GM20431 (cell line): ENCODE measurements around the gene RAB35.

Experiments used
- in situ Hi-C: fragments of 300-500 bp; cut with MseI, MboI; formaldehyde crosslinking; loops from one replicate; pipeline ENCODE4 v1.15.0; 2020; ENCODE audit warnings: low sequenced_read_pairs; ENCODE audit not compliant: unreplicated experiment

Gene RAB35

DNA sequence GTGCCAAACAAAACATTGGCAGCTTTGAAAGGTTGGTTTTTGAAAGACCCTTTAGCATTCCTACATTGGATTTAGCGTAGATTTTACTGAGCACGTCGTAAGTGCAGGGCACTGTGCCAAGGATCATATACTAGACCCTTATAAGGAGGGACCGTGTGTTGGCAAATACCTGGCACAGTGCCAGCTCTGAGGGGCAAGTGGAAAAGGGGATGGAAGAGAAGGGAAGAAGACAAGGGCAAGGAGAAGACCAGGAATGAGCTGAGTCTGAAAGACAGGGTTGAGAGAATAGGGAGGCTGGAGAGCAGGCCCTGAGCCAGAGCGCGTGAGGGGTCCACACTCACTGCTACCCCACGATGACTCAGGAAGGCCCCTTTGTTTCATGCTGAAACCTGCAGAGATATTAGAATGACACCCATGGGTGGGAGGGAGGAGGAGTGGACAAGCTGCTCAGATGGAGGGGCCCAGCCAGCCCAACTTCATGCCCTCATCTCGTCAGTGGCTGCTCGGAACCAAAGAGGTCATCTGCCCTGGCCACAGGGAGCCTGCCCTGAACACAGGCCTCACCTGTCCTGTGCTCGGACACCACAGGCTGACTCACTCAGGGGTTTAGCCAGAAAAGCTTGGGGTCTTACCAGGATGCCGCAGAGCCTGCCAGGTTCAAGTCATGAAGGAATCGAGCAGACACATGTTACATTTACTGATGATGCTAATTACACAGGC lies 25.0 kb downstream of the RAB35 start:
- in situ Hi-C loops = no loop called here

DNA sequence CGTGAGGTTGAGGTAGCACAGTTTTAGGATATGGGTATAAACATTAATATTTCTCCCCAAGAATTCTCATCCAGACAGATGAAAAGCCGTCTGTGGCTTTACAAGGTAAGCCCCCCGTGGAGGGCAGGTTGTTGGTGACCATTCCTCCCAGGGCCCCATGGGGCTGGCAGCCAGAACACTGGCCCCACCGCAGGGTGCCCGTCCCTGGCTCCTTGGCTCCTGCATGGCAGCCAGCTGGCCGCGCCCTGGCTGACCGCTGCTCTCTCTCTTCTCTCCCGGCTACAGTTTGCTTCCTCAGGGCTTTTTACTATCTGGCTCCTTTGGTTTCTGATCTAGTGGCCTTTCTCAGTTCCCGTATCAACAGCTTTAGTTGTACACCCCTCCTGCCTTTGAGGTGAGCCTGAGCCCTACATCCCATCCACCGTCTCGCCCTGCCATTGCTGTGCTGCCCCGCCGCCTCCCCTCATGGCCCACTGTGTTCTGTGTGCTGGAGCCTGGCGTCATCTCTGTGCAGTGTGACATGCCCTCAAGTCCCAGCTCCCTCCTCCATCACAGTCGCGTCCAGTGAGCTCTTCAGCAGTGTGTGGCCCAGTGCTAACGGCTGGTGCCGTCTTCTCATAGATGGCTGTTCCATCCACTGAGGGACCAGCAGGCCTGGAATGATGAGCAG lies 25.8 kb downstream of the RAB35 start:
- in situ Hi-C loops = no loop called here

DNA sequence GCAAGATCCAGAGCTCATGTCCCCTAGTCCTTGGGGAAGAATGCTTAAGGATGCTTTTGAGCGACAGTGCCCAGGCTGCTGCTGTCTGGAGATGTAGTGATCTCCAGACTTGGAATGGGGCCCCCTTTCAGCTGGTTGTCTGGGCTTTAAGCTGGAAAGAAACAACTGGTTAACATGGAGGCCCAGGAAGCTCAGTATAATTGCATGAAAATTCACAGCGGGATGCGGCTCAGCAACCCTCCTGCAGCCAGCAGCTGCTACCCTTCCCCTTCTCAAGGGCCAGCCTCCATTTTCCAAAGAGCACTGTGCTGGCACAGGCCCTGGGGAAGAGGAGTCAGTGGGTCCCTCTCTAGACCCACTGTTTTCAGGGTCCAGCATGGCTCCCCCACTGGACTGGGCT lies 26.3 kb downstream of the RAB35 start:
- in situ Hi-C loops = no loop called here

DNA sequence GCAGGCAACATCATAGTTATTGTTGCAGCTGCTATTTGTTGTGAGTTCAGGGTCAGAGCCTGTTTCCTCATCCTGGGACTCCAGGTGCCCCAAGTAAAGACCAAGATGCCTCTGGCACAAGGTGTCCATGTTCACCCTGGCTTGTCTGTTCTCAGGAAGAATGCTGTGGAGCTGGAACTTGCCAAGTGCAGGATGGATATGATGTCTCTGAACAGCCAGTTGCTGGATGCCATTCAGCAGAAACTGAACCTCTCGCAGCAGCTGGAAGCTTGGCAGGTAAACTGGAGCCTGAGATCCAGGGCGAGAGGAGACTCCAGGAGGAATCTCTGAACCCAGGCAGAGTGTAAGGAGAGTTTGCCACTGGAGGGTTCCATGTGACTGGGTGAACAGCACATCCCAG lies 26.8 kb downstream of the RAB35 start:
- in situ Hi-C loops = no loop called here

DNA sequence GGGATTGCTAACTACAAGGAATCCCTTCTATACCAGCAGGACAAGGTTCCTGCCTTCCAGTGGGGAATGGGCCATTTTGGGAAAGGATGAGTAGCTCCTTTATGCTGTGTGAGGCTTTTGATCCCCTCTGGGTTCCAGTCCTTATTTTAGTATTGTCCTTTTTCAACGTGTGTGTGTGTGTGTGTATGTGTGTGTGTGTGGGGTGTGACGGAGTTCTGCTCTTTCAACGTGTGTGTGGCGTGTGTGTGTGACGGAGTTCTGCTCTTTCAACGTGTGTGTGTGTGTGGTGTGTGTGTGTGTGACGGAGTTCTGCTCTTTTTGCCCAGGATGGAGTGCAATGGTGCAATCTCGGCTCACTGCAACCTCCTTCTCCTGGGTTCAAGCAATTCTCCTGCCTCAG lies 27.4 kb downstream of the RAB35 start:
- in situ Hi-C loops = no loop called here

DNA sequence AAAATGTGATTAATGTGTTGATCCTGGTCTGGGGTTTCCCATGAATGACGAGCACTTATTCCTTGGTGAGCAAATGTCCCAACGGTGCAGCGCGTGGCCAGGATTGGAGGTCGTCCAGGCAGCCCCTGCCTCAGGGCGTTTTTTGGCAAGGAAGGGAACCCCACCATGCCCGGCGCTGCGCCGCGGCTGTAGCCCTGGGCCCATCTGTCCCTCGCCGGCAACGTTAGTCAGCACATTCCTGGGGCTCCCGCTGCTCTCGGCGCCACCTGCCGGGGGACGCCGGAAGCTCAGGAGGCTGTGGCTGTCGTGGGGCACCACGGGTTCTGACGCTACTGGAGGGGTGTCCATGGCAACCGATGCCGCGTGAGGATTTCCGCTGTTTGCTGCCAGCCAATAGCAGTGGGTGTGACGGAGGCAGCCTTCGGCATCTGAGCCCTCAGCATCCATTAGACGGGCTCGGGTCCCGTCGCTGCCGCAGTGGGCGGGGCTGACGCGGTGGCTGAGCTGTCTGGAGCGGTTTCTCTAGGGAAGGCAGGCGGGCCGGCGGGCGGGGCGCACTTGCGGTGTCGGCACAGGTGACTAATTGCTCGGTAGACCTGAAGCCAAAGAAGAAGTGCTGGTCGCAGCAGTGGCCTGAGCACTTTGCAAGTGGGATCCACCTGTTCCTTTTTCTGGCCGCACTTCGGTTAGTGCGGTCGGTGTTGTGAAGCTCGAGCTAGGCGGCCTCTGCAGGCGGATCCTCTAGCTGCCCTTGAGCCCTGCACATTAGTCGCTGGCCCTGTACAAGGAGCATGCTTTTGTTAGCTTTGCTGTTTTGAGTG lies 29.5 kb downstream of the RAB35 start:
- in situ Hi-C loops = no loop called here

DNA sequence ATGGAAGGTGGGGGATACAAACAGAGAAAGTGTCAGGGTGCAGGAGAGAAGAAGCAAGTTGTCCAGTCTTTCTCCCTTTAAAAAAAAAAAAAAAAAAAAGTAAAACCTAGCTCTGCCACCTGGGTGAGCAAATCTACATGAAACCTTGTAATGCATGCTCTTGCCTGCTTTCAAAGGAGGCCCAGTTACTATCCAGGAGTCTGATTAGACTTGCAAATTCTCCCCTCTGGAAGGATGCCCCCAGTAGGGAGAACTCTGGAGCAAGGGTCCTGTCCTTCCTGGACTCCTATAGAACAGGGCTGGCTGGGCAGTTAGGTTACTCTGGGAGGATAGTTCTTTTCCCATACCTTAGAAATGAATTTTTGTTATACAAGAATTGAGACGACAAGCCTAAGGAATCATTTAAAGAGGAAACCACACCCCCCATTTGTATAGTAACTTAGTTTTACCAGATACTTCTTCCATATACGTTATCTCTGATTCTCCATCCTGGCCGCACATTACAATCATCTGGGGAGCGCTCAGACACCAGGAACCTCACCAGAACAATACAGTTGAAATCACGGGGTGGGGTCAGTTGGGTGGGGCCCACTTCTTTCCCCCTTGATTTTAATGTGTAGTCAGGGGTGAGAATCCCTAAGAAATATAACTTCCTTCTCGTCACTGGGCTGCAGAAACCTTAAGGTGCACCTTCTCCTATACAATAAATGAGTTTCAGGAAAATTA lies 30.5 kb downstream of the RAB35 start:
- in situ Hi-C loops = no loop called here

DNA sequence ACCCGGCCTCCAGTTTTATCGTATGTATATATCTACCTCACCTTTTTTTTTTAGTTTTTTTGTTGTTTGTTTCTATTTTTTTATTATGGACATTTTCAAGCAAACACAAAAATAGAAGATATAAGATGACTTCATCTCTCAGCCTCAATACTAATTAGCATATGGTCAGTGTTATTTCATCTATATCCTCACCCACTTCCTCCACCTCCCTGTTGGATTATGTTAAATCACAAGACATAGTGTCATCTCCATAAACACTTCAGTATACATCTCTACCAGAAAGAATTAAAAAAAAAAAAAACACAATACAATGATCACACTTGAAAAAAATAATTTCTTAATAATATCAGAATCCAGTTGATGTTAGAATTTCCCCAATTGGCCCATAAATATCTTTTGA lies 34.9 kb downstream of the RAB35 start:
- in situ Hi-C loops = no loop called here

DNA sequence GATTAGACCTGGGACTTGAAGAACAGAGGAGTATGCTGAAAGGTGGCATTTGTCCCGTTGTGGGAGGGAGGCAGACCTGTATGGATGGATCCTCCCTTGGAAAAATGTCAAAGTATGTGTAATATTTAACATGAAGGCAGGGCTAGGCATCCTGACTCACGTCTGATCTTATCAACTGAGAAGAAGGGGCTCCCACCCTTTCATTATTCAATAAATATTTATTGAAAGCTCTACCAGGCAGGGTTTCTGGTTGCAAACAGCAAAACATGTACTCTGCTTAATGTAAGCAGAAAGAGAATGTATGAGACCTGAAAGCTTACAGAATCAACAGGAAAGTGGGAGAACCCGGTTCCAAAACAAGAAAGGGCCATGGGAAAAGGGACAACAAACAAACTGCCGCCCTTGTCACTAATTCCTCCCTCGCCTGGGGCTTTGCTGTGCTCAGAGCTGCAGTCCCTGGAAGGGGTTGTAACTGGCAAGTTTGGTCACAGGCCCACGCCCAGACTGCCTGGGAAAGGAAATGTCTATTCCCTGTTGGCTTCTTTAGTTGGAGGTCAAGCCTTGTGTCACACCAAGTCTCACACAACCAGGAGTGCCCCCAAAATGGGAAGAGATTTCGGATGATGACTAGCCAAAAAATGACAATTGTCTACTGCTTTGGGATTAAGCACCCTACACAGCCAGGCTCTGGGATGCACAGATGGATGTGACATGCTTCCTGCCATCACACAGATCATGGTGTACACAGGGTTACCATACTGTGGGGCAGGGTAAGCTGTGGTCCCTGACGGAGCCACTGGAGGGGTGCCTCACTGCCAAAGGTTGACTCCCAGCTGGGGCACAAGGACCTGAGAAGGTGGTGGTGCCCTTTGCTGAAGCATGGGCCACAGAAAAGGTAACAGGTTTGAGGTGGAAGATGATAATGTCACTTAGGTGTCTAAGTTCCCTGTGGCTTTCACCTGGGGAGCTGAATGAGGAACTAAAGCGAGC lies 36.8 kb downstream of the RAB35 start:
- in situ Hi-C loops = no loop called here

DNA sequence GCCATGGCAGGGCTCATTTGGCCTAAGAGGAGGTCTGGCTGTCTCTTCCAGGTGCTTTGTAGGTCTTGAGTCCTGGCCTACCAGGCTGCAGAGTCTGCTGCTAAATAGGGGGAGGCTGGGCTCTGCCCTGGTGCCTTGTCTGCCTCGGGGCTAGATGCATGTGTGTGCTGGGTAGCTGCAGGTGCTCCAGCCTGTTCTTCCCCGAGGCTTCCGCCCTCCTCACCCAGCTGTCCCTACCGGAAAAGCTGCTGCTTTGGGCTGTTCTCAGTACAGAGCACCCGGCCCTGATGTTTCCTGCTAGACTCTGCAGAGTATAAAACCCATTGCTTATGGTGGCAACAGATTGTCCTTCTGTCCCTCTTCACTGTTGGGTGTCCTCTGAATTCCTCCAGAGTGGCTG lies 37.7 kb downstream of the RAB35 start:
- in situ Hi-C loops = no loop called here

DNA sequence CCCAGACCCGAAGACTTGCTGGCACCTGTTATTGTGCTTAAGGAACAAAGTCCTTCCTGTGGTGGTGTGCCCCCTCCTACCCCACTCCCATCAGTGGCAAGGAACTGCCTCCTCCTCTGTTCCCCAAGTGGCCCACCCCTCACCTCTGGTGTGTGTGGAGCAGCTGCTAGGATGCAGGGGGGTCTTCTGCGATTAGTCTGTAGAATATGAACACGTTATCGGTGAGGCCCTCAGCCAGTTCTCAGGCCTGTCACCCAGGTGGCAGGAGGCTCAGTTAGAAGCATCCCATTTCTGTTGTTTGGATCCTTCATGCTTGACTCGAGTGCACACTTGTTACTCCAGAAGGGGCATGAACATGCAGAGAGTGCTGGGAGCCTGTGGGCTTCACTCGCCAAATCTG lies 39.3 kb downstream of the RAB35 start:
- in situ Hi-C loops = no loop called here

DNA sequence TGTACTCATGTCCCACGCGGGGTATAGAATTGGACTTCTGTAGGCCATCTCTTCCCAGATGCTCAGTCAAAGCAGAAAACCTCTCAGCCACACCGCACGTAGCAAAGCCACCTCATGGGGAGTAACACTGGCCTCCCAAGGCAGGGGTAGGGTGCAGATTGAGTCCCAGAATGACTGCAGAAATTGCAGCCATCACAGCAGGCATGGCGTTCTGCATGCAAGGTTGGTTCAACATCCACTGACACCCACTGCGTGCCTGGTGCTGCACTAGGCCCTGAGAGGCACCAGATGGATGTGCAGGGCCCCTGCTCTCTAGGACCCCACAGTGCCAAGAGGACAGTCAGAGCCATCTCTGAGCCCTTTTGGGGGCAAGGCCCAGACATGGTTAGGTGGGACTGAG lies 39.9 kb downstream of the RAB35 start:
- in situ Hi-C loops = no loop called here

DNA sequence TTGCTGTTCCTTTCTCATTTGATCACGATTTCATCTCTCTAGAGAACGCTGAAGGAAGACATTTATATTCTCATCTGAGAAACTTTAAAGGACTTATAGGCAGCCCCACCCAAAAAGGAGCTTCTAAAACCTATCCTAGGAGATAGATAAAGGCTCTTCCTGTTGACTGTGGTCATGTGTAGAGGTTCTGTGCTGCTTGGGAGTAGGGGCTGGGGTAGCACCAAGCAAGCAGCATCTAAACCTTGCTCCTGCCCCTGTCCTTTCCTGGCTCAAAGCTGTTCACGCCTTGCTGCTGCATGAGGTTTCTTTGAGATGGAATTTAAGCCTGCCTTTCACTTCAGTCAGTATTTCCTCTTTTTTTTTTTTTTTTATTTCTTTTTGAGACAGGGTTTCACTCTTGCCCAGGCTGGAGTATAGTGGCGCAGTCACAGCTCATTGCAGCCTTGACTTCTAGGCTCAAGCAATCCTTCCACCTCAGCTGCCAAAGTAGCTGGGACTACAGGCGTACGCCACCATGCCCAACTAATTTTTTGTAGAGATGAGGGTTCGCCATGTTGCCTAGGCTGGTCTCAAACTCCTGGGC lies 41.4 kb downstream of the RAB35 start:
- in situ Hi-C loops = no loop called here

DNA sequence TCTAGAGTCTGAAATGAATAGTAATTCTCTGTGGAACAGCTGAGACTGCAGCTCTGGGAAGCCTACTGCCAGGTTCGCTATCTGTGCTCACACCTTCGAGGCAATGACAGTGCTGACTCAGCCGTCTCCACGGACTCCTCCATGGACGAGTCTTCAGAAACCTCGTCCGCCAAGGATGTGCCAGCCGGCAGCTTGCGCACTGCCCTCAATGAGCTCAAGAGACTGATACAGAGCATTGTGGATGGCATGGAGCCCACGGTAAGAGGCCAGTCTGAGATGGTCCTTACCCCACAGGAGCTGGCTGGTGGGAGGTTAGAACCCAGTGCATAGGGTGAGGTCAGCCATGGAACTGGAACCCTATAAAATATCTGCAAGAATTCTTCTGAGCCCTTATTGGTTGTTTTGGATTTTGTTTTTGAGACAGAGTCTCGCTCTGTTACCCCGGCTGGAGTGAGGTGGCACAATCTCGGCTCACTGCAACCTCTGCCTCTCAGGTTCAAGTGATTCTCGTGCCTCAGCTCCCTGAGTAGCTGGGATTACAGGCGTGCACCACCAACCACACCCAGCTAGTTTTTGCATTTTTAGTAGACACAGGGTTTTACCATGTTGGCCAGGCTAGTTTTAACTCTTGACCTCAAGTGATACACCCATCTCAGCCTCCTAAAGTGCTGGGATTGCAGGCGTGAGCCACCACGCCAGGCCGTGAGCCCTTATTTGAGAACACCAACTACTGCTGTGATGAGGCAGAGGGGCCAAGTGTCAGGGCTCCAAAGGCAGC lies 43.9 kb downstream of the RAB35 start:
- in situ Hi-C loops = no loop called here

DNA sequence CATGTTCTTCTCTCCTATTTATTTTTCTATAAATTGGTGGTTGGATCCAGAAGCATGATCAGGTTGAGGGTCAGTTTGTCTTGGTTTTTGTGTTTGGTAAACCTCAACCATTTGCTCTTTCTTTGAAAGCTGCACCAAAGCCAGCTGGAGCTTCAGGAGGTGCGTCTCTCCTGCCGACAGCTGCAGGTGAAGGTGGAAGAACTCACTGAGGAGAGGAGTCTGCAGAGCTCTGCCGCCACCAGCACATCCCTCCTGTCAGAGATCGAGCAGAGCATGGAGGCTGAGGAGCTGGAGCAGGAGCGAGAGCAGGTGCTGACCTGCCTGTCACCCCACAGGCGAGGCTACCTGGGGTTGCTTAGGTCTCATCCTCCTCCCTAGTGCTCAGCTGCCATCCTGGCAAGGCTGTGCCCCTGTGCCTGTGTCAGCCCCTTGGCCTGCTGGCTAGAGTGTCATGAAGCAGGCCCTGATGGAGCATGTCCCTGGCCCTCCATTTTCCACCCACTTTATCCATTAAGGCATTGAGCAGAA lies 45.0 kb downstream of the RAB35 start:
- in situ Hi-C loops = no loop called here

DNA sequence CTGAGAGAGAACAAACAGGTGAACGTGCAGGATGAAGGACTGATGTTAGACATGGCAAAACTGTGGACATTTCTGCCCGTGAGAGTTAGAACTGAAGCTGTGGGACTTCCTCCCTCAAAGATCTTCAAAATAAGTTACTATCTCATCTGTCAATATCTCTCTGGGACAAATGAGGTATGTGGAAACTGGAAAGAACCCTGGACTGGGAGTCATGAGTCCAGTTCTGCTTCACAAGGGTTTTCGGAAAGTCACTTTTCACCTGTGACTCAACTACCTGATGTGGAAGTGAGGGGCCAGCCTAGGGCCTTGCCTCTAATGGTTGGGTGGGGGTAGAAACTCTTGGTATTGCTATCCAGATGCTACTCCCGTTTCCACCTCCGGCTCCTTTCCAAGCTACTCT lies 47.3 kb downstream of the RAB35 start:
- in situ Hi-C loops = no loop called here

DNA sequence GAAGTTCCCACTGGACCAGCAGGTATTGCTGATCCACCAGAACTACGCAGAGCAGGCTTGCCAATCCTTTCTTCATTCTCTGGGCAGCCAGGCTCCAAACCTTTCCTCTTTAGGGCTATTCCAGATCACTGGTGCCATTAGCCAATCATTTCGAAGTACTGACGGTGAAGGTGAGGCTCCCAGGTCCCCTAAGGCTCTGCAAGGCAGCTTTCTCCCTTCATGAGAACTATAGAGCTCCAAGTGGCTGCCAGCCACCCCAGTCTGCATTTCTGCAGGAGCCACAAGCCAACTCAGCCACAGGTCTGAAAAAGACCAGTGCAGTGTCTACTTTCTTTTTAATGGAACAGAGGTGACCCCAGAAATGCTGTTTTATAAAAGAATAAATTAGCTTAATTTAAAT lies 48.7 kb downstream of the RAB35 start:
- in situ Hi-C loops = no loop called here
